ENCODE measurements around the gene LMAN2. TPM values are rescaled to one million over a fixed set of nuclear protein-coding genes. Genes with fewer than 3 reads are reported as not detected.

Gene LMAN2
- polyA plus RNA-seq, 1 donor = 161 TPM

- WGBS (ENCODE audit: insufficient coverage, low lambda C conversion rate) = no CpG with 5 or more reads among the region's 3 CpGs
- DNase-seq = no peak
- Histone ChIP-seq H3K9me3 (ENCODE audit: control insufficient read depth, low read depth, low read length) (no peaks in the 10 kb centered on the region), H3K4me1 (ENCODE audit: control insufficient read depth, insufficient read depth, low read length) (peaks cover 2% of the 10 kb centered on the region), H3K36me3 (ENCODE audit: control insufficient read depth, insufficient read depth, low read length) (no peaks in the 10 kb centered on the region), H3K27ac (ENCODE audit: low read length) (no peak overlapping the region), H3K4me3 (ENCODE audit: low read length) (no peak overlapping the region), H3K27me3 (ENCODE audit: control insufficient read depth, insufficient read depth, low read length) (peaks cover 16% of the 10 kb centered on the region)
These were observed 5.3 kb upstream of the LMAN2 start for GRCh38 chr5:177356746-177357145.

GRCh38 chr5:177355868-177356168, 4.3 kb upstream of the LMAN2 start:
- H3K4me3 ChIP-seq (ENCODE audit: low read length) = no peak overlapping the region
- DNase-seq = no peak
- H3K9me3 ChIP-seq (ENCODE audit: control insufficient read depth, low read depth, low read length) = no peaks in the 10 kb centered on the region
- no peaks in the 10 kb centered on the region for H3K36me3 ChIP-seq (ENCODE audit: control insufficient read depth, insufficient read depth, low read length)
- H3K27me3 ChIP-seq (ENCODE audit: control insufficient read depth, insufficient read depth, low read length) = peaks cover 16% of the 10 kb centered on the region
- no CpG with 5 or more reads among the region's 1 CpG for WGBS (ENCODE audit: insufficient coverage, low lambda C conversion rate)
- H3K4me1 ChIP-seq (ENCODE audit: control insufficient read depth, insufficient read depth, low read length) = peaks cover 3% of the 10 kb centered on the region
- H3K27ac ChIP-seq (ENCODE audit: low read length) = no peak overlapping the region

GRCh38 chr5:177355162-177355867, 3.8 kb upstream of the LMAN2 start:
- Histone ChIP-seq H3K27me3 (ENCODE audit: control insufficient read depth, insufficient read depth, low read length) (peaks cover 16% of the 10 kb centered on the region), H3K36me3 (ENCODE audit: control insufficient read depth, insufficient read depth, low read length) (no peaks in the 10 kb centered on the region), H3K4me3 (ENCODE audit: low read length) (no peak overlapping the region), H3K4me1 (ENCODE audit: control insufficient read depth, insufficient read depth, low read length) (peaks cover 8% of the 10 kb centered on the region), H3K9me3 (ENCODE audit: control insufficient read depth, low read depth, low read length) (no peaks in the 10 kb centered on the region), H3K27ac (ENCODE audit: low read length) (no peak overlapping the region)
- no CpG with 5 or more reads among the region's 1 CpG for WGBS (ENCODE audit: insufficient coverage, low lambda C conversion rate)
- no peak for DNase-seq

- no peaks in the 10 kb centered on the region for H3K9me3 ChIP-seq (ENCODE audit: control insufficient read depth, low read depth, low read length)
- H3K27ac ChIP-seq (ENCODE audit: low read length) = no peak overlapping the region
- no peak for DNase-seq
- H3K27me3 ChIP-seq (ENCODE audit: control insufficient read depth, insufficient read depth, low read length) = peaks cover 16% of the 10 kb centered on the region
- WGBS (ENCODE audit: insufficient coverage, low lambda C conversion rate) = no CpG with 5 or more reads among the region's 3 CpGs
- H3K36me3 ChIP-seq (ENCODE audit: control insufficient read depth, insufficient read depth, low read length) = peaks cover 5% of the 10 kb centered on the region
- H3K4me1 ChIP-seq (ENCODE audit: control insufficient read depth, insufficient read depth, low read length) = peaks cover 14% of the 10 kb centered on the region
- H3K4me3 ChIP-seq (ENCODE audit: low read length) = no peak overlapping the region
These were observed 3.2 kb upstream of the LMAN2 start for GRCh38 chr5:177354711-177355110.

GRCh38 chr5:177354256-177354655, 2.8 kb upstream of the LMAN2 start:
- Histone ChIP-seq H3K9me3 (ENCODE audit: control insufficient read depth, low read depth, low read length) (no peaks in the 10 kb centered on the region), H3K27me3 (ENCODE audit: control insufficient read depth, insufficient read depth, low read length) (peaks cover 16% of the 10 kb centered on the region), H3K27ac (ENCODE audit: low read length) (no peak overlapping the region), H3K36me3 (ENCODE audit: control insufficient read depth, insufficient read depth, low read length) (peaks cover 7% of the 10 kb centered on the region), H3K4me3 (ENCODE audit: low read length) (no peak overlapping the region), H3K4me1 (ENCODE audit: control insufficient read depth, insufficient read depth, low read length) (peaks cover 14% of the 10 kb centered on the region)
- 100% methylated on average over 1 of the region's 3 CpGs for WGBS (ENCODE audit: insufficient coverage, low lambda C conversion rate)
- DNase-seq = no peak

- Histone ChIP-seq H3K36me3 (ENCODE audit: control insufficient read depth, insufficient read depth, low read length) (peaks cover 11% of the 10 kb centered on the region), H3K4me1 (ENCODE audit: control insufficient read depth, insufficient read depth, low read length) (peaks cover 14% of the 10 kb centered on the region), H3K27ac (ENCODE audit: low read length) (no peak overlapping the region), H3K9me3 (ENCODE audit: control insufficient read depth, low read depth, low read length) (no peaks in the 10 kb centered on the region), H3K27me3 (ENCODE audit: control insufficient read depth, insufficient read depth, low read length) (peaks cover 12% of the 10 kb centered on the region), H3K4me3 (ENCODE audit: low read length) (no peak overlapping the region)
- no peak for DNase-seq
- WGBS (ENCODE audit: insufficient coverage, low lambda C conversion rate) = 100% methylated on average over 1 of the region's 5 CpGs
These were observed 1.6 kb upstream of the LMAN2 start for GRCh38 chr5:177353093-177353492.

- no peaks in the 10 kb centered on the region for H3K9me3 ChIP-seq (ENCODE audit: control insufficient read depth, low read depth, low read length)
- H3K27ac ChIP-seq (ENCODE audit: low read length) = peak overlapping the region; percentile 80
- peak overlapping the region; percentile 91 for H3K4me3 ChIP-seq (ENCODE audit: low read length)
- no CpG with 5 or more reads among the region's 19 CpGs for WGBS (ENCODE audit: insufficient coverage, low lambda C conversion rate)
- H3K36me3 ChIP-seq (ENCODE audit: control insufficient read depth, insufficient read depth, low read length) = peaks cover 25% of the 10 kb centered on the region
- no peak for DNase-seq
- H3K4me1 ChIP-seq (ENCODE audit: control insufficient read depth, insufficient read depth, low read length) = peaks cover 14% of the 10 kb centered on the region
- peaks cover 5% of the 10 kb centered on the region for H3K27me3 ChIP-seq (ENCODE audit: control insufficient read depth, insufficient read depth, low read length)
These were observed 584 bp downstream of the LMAN2 start for GRCh38 chr5:177350776-177351391.

- no peak for DNase-seq
- Histone ChIP-seq H3K27me3 (ENCODE audit: control insufficient read depth, insufficient read depth, low read length) (peaks cover 3% of the 10 kb centered on the region), H3K9me3 (ENCODE audit: control insufficient read depth, low read depth, low read length) (no peaks in the 10 kb centered on the region), H3K4me1 (ENCODE audit: control insufficient read depth, insufficient read depth, low read length) (peaks cover 14% of the 10 kb centered on the region), H3K4me3 (ENCODE audit: low read length) (no peak overlapping the region), H3K36me3 (ENCODE audit: control insufficient read depth, insufficient read depth, low read length) (peaks cover 26% of the 10 kb centered on the region), H3K27ac (ENCODE audit: low read length) (no peak overlapping the region)
- 83% methylated on average over 1 of the region's 5 CpGs for WGBS (ENCODE audit: insufficient coverage, low lambda C conversion rate)
These were observed 1.7 kb downstream of the LMAN2 start for GRCh38 chr5:177349762-177350161.

- Histone ChIP-seq H3K27me3 (ENCODE audit: control insufficient read depth, insufficient read depth, low read length) (peaks cover under 1% of the 10 kb centered on the region), H3K4me3 (ENCODE audit: low read length) (no peak overlapping the region), H3K36me3 (ENCODE audit: control insufficient read depth, insufficient read depth, low read length) (peaks cover 26% of the 10 kb centered on the region), H3K4me1 (ENCODE audit: control insufficient read depth, insufficient read depth, low read length) (peaks cover 14% of the 10 kb centered on the region), H3K9me3 (ENCODE audit: control insufficient read depth, low read depth, low read length) (no peaks in the 10 kb centered on the region), H3K27ac (ENCODE audit: low read length) (no peak overlapping the region)
- WGBS (ENCODE audit: insufficient coverage, low lambda C conversion rate) = no CpG with 5 or more reads among the region's 3 CpGs
- no peak for DNase-seq
These were observed 2.2 kb downstream of the LMAN2 start for GRCh38 chr5:177349362-177349647.

GRCh38 chr5:177347699-177348098, 3.8 kb downstream of the LMAN2 start:
- H3K4me3 ChIP-seq (ENCODE audit: low read length) = no peak overlapping the region
- no peaks in the 10 kb centered on the region for H3K27me3 ChIP-seq (ENCODE audit: control insufficient read depth, insufficient read depth, low read length)
- 83% methylated on average over 1 of the region's 4 CpGs for WGBS (ENCODE audit: insufficient coverage, low lambda C conversion rate)
- peaks cover 27% of the 10 kb centered on the region for H3K36me3 ChIP-seq (ENCODE audit: control insufficient read depth, insufficient read depth, low read length)
- peaks cover 14% of the 10 kb centered on the region for H3K4me1 ChIP-seq (ENCODE audit: control insufficient read depth, insufficient read depth, low read length)
- H3K9me3 ChIP-seq (ENCODE audit: control insufficient read depth, low read depth, low read length) = no peaks in the 10 kb centered on the region
- DNase-seq = no peak
- H3K27ac ChIP-seq (ENCODE audit: low read length) = no peak overlapping the region

- no peak overlapping the region for H3K27ac ChIP-seq (ENCODE audit: low read length)
- no peaks in the 10 kb centered on the region for H3K27me3 ChIP-seq (ENCODE audit: control insufficient read depth, insufficient read depth, low read length)
- no peaks in the 10 kb centered on the region for H3K9me3 ChIP-seq (ENCODE audit: control insufficient read depth, low read depth, low read length)
- H3K4me1 ChIP-seq (ENCODE audit: control insufficient read depth, insufficient read depth, low read length) = peaks cover 12% of the 10 kb centered on the region
- no peak overlapping the region for H3K4me3 ChIP-seq (ENCODE audit: low read length)
- H3K36me3 ChIP-seq (ENCODE audit: control insufficient read depth, insufficient read depth, low read length) = peaks cover 32% of the 10 kb centered on the region
- DNase-seq = no peak
- 92% methylated on average over 3 of the region's 4 CpGs for WGBS (ENCODE audit: insufficient coverage, low lambda C conversion rate)
These were observed 4.6 kb downstream of the LMAN2 start for GRCh38 chr5:177346820-177347219.

Data from large intestine (tissue), 3 donors.